NCI-H526 (cell line): ENCODE measurements around the gene CCDC107.
A peak's percentile ranks its signal among the peaks of the same experiment; 100 is the strongest.

Source experiments
- DNase-seq, 2 experiments: peaks; one replicate each; lab custom pipeline; 2025; lab: John Stamatoyannopoulos, UW

The CCDC107 gene

GRCh38 chr9:35683323-35683722, 25.2 kb downstream of the CCDC107 start:
- DNase-seq, result no peak

GRCh38 chr9:35684921-35685320, 26.8 kb downstream of the CCDC107 start:
- no peak for DNase-seq

GRCh38 chr9:35685506-35685905, 27.4 kb downstream of the CCDC107 start:
- DNase-seq, result no peak

DNA sequence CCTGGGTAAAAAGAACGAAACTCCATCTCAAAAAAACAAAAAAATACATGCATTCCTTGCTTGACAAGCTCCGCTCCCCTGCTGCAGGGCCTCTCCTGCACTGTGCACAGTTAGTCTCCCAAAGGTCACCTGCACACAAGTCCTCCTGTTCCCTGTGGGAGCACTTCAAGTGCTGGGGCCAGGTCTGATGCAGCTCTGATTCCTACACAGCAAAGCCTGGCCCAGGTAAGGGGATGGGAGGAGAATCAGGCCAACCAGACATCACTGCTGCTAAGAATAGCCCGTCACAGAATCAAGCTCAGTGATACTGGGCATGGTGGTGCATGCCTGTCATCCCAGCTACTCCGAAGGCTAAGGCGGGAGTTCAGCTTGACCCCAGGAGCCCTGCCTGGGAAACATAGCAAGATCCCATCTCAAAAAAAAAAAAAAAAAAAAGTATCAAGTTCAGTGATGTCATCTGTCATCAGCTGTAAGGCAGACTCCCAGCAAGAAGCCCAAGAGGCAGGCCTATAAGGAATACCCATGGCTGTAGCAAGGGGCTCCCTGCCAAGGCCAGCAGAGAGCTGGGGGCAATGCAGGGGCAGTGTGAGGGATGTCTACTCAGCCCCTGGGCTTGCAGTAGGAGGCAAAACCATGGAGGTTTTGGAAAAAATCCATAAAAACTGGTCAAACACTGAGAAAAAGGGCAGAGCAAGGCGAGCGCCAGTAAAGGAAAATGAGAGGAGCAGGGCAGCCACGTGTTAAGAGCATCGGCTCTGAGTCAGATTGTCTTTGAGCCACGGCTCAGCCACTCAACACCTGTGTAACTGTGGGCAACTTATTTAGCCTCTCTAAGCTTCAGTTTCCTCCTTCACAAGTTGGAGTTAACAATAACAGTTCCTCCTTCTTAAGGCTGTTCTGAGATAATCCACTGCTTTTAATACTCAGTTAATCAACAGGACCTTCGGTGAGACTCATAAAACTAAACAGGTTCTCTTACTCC, 28.4 kb downstream of the CCDC107 start:
- no peak for DNase-seq

DNA sequence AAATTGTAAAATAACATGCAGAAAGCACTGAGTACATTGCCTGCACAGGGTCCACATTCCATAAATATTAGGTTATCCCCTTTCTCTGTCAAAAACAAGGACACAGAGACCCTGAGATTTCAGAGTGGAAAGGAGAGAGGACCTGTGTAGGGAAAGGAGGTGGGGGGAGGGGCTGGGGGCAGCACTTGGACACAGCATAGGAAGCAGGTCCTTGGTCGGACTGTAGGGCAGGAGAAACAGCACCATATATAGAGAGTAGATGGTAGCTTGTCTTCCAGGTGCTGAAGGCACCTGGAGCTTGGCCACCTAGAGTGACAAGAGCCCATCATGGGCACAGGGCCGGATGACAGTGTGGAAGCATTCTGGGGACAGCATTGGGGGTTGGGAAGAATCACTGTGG, 29.2 kb downstream of the CCDC107 start:
- DNase-seq, result no peak

DNA sequence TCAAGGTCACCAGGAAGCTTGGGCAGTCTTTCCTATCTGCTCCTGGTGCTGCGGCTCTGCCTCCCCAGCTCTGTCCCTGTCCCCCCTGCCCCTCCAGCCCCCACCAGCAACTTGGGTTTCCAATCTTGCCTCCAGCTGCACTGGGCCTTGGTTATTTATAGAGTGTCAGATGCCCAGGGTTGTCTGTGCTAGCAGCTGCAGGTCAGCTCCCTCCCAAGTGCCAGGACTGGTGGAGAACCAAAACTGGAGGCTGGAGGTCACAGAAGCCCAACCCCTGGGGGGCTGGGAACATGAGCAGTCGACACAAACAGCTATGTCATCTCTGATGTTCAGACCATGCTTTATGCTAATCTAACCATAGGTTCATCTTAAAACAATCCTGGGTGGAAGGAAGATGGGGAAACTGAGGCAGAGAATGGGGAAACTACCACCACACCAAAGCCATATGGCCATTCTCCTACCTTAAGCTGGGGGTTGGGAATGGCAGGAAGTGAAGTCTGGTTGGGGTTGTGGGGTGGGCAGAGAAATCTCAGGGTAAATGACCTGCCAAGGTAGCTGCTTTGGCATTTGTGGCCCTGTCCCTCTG, 30.0 kb downstream of the CCDC107 start:
- DNase-seq, result no peak

DNA sequence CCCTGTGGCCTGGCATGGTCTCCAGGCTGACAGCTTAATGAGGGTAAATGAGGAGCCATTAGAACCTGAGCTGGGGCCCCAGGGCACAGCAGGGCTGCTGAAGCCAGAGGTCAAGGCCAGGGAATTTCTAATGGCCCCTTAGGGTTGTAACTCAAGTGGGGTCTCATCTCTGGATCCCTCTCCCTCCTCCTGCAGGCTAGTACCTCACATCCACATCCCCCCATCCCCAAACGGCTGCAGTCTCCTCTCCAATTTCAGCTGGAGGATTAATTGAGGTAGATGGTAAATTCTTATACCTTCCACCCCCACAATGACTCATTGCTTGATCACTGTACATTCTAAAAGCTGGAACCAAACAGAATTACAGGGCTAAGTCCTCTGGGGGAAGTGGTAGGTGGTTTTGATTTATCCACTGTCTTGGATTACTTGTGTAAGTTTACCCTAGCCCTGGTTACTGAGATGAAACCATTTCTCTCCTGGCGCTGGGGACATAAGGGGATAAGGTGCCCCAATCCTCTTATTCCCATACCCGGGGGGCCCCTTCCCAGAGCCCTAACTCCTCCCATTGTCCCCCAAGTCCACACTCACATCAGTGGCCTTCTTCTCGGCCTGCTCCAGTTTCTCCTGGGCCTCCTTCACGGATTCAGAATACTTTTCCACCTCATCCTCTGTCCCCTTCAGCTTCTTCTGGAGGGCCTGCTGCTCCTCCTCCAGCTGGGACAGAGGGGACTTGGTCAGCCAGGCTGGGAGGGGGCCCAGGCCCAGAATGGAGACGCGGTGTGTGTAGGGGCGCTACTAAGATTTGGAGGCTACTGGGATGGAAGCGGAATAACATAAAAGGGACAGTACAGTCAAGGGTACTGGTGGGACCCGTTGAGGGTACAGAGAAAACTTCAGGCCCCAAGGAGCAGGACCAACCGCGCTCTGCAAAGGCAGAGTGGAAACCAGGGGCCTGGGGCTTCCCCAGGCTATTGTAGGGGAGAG, 30.8 kb downstream of the CCDC107 start:
- no peak for DNase-seq

DNA sequence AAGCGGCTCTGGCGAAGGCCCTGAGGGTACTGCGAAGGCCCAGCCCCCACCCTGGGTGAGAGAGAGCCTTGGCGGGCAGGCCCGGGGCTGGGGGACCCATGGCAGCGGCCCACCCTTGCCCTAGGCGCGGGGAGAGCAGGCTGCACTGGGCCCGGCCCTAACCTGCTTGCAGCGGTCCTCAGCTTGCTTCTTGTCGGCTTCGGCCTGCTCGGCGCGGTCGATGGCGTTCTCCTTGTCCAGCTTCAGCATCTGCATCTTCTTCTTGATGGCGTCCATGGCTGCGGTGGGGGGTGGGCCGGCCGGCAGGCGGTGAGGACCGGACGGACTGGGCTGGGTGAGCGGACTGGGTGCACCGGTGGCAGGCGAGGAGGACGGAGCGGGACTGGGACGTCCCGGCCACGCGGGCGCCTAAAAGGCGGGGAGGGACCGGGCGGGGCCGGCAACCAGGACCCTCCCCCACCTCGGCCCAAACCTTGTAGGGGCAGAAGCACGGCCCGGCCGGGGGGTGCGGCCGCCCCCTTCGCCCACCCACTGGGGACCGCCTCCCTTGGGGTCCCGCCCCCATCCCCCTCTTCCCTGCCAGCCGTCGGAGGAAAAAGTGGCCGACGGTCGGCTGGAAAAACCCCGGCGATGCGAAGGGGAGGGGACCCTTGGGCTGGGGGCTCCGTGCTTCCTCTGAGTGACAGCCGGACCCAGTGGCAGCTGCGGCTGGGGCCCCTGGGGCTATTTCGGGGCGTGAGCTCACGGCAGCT, 31.6 kb downstream of the CCDC107 start, which contains the start of gene TPM2:
TSS of gene TPM2 (minus strand) at position 384 of the 752 bp plus-strand sequence. CDS start at position 276, 108 bp downstream.
- no peak for DNase-seq

DNA sequence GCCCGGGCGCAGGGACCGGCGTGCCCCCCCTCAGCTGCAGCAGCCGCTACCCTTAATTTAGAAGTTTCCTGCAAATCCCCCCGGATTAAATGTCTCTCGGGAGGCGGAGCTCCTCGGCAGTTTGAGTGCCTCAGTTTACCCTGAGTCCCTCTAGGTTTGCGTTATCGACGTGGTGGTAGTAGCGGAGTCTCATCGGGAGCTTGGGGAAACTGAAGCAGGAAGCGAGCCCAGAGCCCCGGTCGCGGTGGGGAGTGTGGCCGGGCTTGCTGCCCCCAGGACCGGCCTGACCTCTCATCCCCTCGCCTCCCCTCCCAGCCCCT, 32.2 kb downstream of the CCDC107 start:
- no peak for DNase-seq

DNA sequence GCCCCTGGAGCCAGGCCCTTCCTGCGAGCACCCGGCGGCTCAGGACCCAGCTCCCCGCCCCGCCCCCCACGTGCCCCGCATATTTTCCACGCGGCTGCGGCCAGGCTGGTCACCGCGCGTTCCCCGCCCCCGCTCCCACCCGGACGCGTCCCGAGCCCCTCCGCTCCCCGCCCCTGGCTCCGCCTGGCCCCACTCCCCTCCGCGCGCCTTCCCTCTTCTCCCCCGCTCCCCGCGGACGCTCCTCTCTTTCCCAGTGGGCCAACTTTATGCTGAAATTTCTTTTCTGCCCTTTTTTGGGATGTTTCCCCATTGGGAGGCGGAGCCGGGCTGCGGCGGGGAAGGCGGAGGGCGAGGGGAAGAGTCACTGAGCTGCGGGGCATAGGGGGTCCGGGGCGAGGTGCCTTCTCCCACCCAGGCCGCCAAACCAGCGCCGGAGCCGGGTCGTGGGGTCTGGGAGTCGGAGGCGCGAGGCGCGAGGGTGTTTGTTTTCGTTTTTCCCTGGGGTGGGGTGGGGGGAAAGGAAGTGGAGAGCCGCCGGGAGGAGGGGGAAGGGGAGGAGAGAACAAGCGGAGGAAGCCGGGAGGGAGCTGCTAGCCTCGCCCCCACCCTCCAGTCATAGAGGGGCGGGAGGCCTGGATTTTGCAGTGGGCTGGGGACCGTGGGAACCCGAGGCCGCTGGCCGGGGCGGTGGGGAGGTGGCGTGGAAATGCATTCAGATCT, 32.7 kb downstream of the CCDC107 start:
- DNase-seq, result peak in 1 of 2 experiments; percentile 43

DNA sequence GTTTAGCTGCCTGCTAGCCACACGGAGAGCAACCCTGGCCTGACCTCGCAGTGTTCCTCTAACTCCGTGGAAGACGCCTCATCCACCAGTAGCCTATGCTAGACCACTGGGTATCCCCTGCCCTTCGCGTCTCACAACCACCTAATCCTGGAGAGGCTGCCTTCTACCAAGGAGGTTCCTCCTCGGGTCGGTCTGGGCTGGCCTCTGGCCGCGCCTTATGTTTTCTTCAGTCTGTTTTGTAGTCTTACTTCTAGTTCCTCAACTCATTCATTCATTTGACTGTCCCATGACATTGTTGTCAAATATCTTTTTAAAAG, 33.2 kb downstream of the CCDC107 start:
- no peak for DNase-seq

- DNase-seq, result peak in 1 of 2 experiments; percentile 41
Measured at GRCh38 chr9:35691757-35692301, 33.7 kb downstream of the CCDC107 start.

DNA sequence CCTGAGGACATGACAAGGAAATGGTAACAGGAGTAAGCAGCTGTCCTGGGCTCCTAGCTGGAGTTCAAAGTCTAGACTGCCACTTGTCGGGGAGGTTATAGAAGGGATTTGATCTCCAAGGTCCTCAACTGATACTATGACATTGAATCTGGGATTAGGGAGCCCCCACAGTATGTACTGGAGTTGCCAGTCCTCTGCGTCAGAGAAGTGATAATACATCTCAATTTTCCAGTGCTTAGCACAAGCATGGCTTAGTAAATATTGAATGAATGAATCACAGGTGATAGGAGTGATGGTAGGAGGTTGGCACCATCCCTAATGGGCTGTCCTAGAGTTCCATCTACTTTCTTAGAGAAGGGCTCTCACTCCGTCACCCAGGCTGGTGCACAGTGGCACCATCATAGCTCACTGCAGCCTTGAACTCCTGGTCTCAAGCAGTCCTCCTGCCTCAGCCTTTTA, 37.9 kb downstream of the CCDC107 start:
- DNase-seq, result no peak

GRCh38 chr9:35696520-35697215, 38.6 kb downstream of the CCDC107 start:
- peak in 1 of 2 experiments; percentile 65 for DNase-seq

GRCh38 chr9:35697486-35697885, 39.4 kb downstream of the CCDC107 start:
- no peak for DNase-seq

DNA sequence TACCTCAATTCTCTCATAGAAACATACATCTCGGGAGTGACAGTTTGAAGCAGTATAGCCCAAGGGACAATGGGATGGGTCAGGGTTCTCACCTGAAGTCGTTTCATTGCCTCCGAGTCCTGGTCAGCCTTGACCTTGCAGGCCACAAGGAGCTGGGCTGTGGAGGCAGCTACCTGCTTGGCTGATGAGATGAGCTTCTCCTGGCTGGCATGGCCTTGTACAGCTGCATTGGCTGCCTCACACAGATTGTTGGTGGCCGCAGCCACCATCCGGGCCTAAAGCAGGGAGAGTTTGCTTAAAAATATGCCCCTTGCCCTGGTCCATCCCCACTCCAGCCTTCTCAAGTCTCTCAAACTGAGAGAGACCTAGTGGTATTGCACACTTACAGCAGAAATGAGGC, 40.1 kb downstream of the CCDC107 start:
- DNase-seq, result no peak

DNA sequence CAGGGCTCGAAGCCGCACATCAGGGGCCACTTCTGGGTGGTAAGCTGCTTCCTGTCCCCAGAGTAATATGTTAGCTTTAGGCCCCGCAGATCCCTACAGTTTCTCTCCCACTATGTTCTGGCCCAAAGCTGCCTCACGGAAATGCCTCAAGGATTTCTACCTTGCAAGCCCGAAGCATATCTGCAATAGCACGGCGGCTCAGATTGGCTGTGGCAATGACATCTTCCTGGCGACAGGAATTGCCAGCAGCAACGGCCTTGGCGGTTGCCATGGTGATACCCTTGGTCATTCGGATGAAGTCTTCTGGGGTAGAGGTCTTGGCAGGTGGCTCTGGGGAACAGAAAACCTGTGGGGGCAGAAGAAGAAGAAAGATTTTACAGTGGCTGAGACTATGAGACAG, 41.9 kb downstream of the CCDC107 start:
- DNase-seq, result no peak

- DNase-seq, result no peak
Measured at GRCh38 chr9:35700942-35701341, 42.9 kb downstream of the CCDC107 start.

DNA sequence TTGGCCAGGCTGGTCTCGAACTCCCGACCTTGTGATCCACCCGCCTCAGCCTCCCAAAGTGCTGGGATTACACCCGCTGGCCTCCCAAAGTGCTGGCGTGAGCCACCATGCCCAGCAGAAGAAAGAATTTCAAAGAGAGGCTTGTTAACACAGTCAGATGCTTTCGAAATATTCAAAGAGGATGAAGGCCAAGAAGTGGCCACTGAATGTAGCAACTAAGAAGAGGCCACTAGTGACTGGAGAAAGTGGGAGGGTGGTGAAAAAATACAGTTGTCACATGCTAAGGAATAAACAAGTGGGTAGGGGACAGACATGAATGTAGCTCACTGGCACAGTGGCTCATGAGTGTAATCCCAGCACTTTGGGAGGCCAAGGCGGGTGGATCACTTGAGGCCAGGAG, 44.6 kb downstream of the CCDC107 start:
- no peak for DNase-seq
